OCI-LY1 (cell line): ENCODE results near the gene PRTN3.

Experiments
- H2AFZ ChIP-seq: fragments of 200-600 bp; sonication (generic), shearing (Covaris generic); 2 replicates; pipeline ENCODE4 v1.6.0; 2014; ENCODE audit warnings: antibody characterized with exemption, mild to moderate bottlenecking, low read length
- H3F3A ChIP-seq: fragments of 200-600 bp; sonication (generic), shearing (Covaris generic); 2 replicates; pipeline ENCODE4 v1.6.0; 2014; ENCODE audit warnings: mild to moderate bottlenecking, antibody characterized with exemption, low read length, moderate library complexity; ENCODE audit not compliant: insufficient read depth
- H3K27ac ChIP-seq: fragments of 200-600 bp; sonication (generic); 2 replicates; pipeline ENCODE4 v1.5.1; 2014; ENCODE audit warnings: low read length, mixed run types, mild to moderate bottlenecking, low read depth; ENCODE audit not compliant: poor library complexity, severe bottlenecking
- H3K27me3 ChIP-seq: fragments of 200-600 bp; sonication (generic); 2 replicates; pipeline ENCODE4 v1.6.0; 2014; ENCODE audit warnings: antibody characterized with exemption, mild to moderate bottlenecking, low read length, moderate library complexity; ENCODE audit not compliant: insufficient read depth
- H3K36me3 ChIP-seq: fragments of 200-600 bp; sonication (generic); 2 replicates; pipeline ENCODE4 v1.6.1; 2014; ENCODE audit warnings: mild to moderate bottlenecking, antibody characterized with exemption, low read length, moderate library complexity, mixed read lengths; ENCODE audit not compliant: insufficient read depth
- H3K4me1 ChIP-seq: fragments of 200-600 bp; sonication (generic); 2 replicates; pipeline ENCODE4 v1.5.1; 2014; ENCODE audit warnings: mild to moderate bottlenecking, low read length, moderate library complexity; ENCODE audit not compliant: insufficient read depth, severe bottlenecking
- H3K4me2 ChIP-seq: fragments of 200-600 bp; sonication (generic), shearing (Covaris generic); 2 replicates; pipeline ENCODE4 v1.6.1; 2014; ENCODE audit warnings: low read length
- H3K4me3 ChIP-seq: fragments of 200-600 bp; sonication (generic); 2 replicates; pipeline ENCODE4 v1.5.1; 2014; ENCODE audit warnings: low read length, low read depth, mild to moderate bottlenecking, mixed read lengths; ENCODE audit not compliant: poor library complexity, severe bottlenecking
- H3K79me2 ChIP-seq: fragments of 200-600 bp; shearing (Covaris generic); 2 replicates; pipeline ENCODE4 v1.6.1; 2016; ENCODE audit warnings: mixed run types, low read length, mixed read lengths; ENCODE audit not compliant: insufficient read depth
- H3K9ac ChIP-seq: fragments of 200-600 bp; sonication (generic), shearing (Covaris generic); 2 replicates; pipeline ENCODE4 v1.6.1; 2014; ENCODE audit warnings: mild to moderate bottlenecking, low read length, mixed read lengths
- H3K9me2 ChIP-seq: fragments of 200-600 bp; sonication (generic), shearing (Covaris generic); 2 replicates; pipeline ENCODE4 v1.6.1; 2014; ENCODE audit warnings: low read depth, mild to moderate bottlenecking, low read length, mixed read lengths
- H3K9me3 ChIP-seq: fragments of 200-600 bp; shearing (Covaris generic); 2 replicates; pipeline ENCODE4 v1.6.1; 2014; ENCODE audit warnings: low read length, mixed read lengths
- H4K20me1 ChIP-seq: fragments of 200-600 bp; sonication (generic), shearing (Covaris generic); 2 replicates; pipeline ENCODE4 v1.6.0; 2016; ENCODE audit warnings: mild to moderate bottlenecking, low read length; ENCODE audit not compliant: insufficient read depth
- EZH2 ChIP-seq: fragments of 200-600 bp; sonication (generic), shearing (Covaris generic); IDR thresholded peaks from 2 replicates; pipeline ENCODE4 v1.8.0; 2017; ENCODE audit warnings: borderline replicate concordance, mixed run types, mild to moderate bottlenecking, antibody characterized with exemption, low read length, moderate library complexity, mixed read lengths
- TF ChIP-seq, protein P1 (sequence below): fragments of 200-600 bp; sonication (generic), shearing (Covaris generic); IDR thresholded peaks from 2 replicates; pipeline ENCODE4 v1.5.1; 2017; ENCODE audit warnings: mild to moderate bottlenecking, antibody characterized with exemption, low read length, moderate library complexity, mixed read lengths

PRTN3 gene

DNA sequence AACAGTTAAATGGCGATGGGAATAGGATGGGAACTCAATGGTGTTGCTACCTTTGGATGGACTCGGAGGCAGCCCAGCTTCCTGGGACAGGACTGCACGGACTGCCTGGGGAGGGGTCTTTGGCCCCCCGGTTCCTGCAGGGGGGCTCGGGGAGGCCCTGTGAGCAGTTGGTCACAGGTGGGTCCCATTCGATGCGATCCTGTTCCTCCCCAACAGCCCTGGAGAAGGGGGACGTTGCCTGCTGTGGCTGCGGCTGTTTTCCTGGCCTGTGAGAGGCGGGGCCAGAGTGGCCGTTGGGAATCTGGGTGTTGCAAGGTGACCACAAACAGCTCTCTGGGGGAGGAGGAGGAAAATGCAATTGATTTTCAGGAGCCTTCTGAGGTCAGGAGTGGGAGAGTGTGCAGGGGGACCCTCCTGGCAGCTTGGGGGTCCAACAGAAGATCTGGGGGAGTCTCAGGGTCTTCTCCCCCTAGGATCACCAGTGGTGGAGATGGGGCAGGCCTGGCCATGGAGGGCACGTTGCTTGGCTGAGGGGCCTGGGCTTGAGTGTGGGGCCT is 17.2 kb upstream of the PRTN3 start:
- Histone ChIP-seq H3K4me1 (no peaks in the 10 kb centered on the region), H4K20me1 (no peaks in the 10 kb centered on the region), H3K36me3 (no peaks in the 10 kb centered on the region), H3K27ac (no peak overlapping the region), H3K9me2 (no peaks in the 10 kb centered on the region), H3K79me2 (no peaks in the 10 kb centered on the region), H3K9ac (no peak overlapping the region), H3K4me3 (no peak overlapping the region), H3K4me2 (no peak overlapping the region), H3K9me3 (no peaks in the 10 kb centered on the region), H2AFZ (no peak overlapping the region), H3K27me3 (peaks cover 4% of the 10 kb centered on the region; the same call in 1 of the 2 replicates), H3F3A (no peaks in the 10 kb centered on the region)
- TF ChIP-seq, protein P1, sequence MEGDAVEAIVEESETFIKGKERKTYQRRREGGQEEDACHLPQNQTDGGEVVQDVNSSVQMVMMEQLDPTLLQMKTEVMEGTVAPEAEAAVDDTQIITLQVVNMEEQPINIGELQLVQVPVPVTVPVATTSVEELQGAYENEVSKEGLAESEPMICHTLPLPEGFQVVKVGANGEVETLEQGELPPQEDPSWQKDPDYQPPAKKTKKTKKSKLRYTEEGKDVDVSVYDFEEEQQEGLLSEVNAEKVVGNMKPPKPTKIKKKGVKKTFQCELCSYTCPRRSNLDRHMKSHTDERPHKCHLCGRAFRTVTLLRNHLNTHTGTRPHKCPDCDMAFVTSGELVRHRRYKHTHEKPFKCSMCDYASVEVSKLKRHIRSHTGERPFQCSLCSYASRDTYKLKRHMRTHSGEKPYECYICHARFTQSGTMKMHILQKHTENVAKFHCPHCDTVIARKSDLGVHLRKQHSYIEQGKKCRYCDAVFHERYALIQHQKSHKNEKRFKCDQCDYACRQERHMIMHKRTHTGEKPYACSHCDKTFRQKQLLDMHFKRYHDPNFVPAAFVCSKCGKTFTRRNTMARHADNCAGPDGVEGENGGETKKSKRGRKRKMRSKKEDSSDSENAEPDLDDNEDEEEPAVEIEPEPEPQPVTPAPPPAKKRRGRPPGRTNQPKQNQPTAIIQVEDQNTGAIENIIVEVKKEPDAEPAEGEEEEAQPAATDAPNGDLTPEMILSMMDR, result no peak
- no peak for TF ChIP-seq EZH2

DNA sequence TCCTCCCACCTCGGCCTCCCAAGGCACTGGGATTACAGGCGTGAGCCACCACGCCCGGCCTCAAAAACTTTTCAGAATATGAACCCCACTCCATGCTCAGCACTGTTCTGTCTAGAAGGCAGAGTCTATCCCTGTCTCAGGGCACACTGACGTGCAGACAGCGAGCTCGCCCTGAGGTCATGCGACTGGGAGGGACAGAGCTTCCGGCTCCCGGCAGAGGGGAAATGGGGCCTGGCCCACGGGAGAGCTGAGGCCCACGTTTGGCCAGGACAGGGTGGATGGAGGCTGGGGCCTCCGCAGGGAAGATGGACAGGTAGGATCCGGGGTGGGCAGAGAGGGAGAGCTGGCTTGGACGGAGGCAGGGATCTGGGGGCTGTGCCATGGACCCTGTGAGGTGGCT is 15.9 kb upstream of the PRTN3 start:
- H3F3A ChIP-seq, result no peaks in the 10 kb centered on the region
- H3K4me2 ChIP-seq, result no peak overlapping the region
- no peak overlapping the region for H3K4me3 ChIP-seq
- no peaks in the 10 kb centered on the region for H3K9me2 ChIP-seq
- H3K36me3 ChIP-seq, result no peaks in the 10 kb centered on the region
- H3K27ac ChIP-seq, result no peak overlapping the region
- no peak overlapping the region for H2AFZ ChIP-seq
- peaks cover 4% of the 10 kb centered on the region; the same call in 1 of the 2 replicates for H3K27me3 ChIP-seq
- no peak overlapping the region for H3K9ac ChIP-seq
- H3K79me2 ChIP-seq, result no peaks in the 10 kb centered on the region
- no peaks in the 10 kb centered on the region for H3K9me3 ChIP-seq
- TF ChIP-seq, protein P1, result no peak
- no peak for TF ChIP-seq EZH2
- no peaks in the 10 kb centered on the region for H4K20me1 ChIP-seq
- H3K4me1 ChIP-seq, result no peaks in the 10 kb centered on the region

DNA sequence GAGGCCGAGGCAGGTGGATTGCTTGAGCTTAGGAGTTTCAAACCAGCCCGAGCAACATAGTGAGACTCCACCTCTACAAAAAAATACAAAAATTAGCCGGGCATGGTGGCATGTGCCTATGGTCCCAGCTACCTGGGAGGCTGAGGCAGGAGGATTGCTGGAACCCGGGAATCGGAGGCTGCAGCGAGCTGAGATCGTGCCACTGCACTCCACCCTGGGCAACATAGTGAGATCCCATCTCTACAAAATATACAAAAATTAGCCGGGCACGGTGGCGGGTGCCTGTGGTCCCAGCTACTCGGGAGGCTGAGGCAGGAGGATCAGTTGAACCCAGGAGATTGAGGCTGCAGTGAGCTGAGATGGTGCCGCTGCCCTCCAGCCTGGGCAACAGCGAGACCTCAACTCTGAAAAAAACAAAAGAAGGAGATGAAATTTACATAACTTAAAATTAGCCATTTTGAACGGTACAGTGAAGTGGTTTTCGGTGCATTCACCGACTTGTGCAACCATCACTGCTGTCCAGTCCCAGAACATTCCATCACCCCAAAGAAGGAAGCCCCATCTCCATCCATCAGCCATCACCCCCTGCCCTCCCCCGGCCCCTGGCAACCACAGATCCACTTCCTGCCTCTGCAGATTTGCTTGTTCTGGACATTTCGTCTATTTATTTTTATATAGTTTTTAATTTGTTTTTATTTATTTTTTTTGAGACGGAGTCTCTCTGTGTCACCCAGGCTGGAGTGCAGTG is 14.7 kb upstream of the PRTN3 start:
- Histone ChIP-seq H3F3A (no peaks in the 10 kb centered on the region), H3K9ac (no peak overlapping the region), H3K27me3 (peaks cover 4% of the 10 kb centered on the region; the same call in 1 of the 2 replicates), H3K36me3 (no peaks in the 10 kb centered on the region), H3K4me3 (no peak overlapping the region), H3K9me3 (no peaks in the 10 kb centered on the region), H3K4me1 (no peaks in the 10 kb centered on the region), H3K9me2 (no peaks in the 10 kb centered on the region), H2AFZ (no peak overlapping the region), H3K79me2 (no peaks in the 10 kb centered on the region), H3K4me2 (no peak overlapping the region), H3K27ac (no peak overlapping the region), H4K20me1 (no peaks in the 10 kb centered on the region)
- no peak for TF ChIP-seq EZH2
- TF ChIP-seq, protein P1, result no peak
